H1 (cell line): Measurements from ENCODE around the gene CHRDL1. TPM values are rescaled to one million over a fixed set of nuclear protein-coding genes. Genes with fewer than 3 reads are reported as not detected.

ENCODE experiments used
- CTCF ChIA-PET: fragments of 300-600 bp; sonication (Branson Sonifier 250); formaldehyde crosslinking; loops from one replicate; lab custom pipeline; 2021; ENCODE audit not compliant: partially characterized antibody; lab: Charles Lee
- POLR2A ChIA-PET: fragments of 300-600 bp; sonication (Branson Sonifier 250); formaldehyde crosslinking; loops from one replicate; lab custom pipeline; 2021; ENCODE audit warnings: inconsistent platforms; ENCODE audit not compliant: partially characterized antibody; lab: Charles Lee
- DNase-seq, 2 experiments: peaks; one replicate each; pipeline versions ENCODE4 v3.0.0 to v3.0.0-alpha.2; 2010 to 2022; ENCODE audit warnings: low spot score in 2 of 2, low read depth in 1 of 2, mixed read lengths in 1 of 2
- FAIRE-seq: peaks from 2 replicates; lab custom pipeline; 2011; peaks lifted over from hg19 to GRCh38; lab: Jason Lieb, UNC
- H2AFZ ChIP-seq: 2 replicates; pipeline ENCODE4 v1.8.1; 2012; ENCODE audit warnings: low read length, inconsistent platforms
- H2AK5ac ChIP-seq: 2 replicates; pipeline ENCODE4 v1.6.1; 2013; ENCODE audit warnings: low read depth, low read length
- H2BK120ac ChIP-seq: replicated peaks from 2 replicates; pipeline ENCODE3; 2013; ENCODE audit warnings: low read depth, low read length, inconsistent platforms
- H2BK12ac ChIP-seq: 2 replicates; pipeline ENCODE4 v1.6.1; 2013; ENCODE audit warnings: low read depth, low read length
- H2BK15ac ChIP-seq: 2 replicates; pipeline ENCODE4 v1.6.1; 2013; ENCODE audit warnings: low read length
- H2BK20ac ChIP-seq: 2 replicates; pipeline ENCODE4 v1.6.1; 2013; ENCODE audit warnings: low read length
- H2BK5ac ChIP-seq: 2 replicates; pipeline ENCODE4 v1.6.1; 2013; ENCODE audit warnings: low read depth, low read length
- H3K14ac ChIP-seq: 2 replicates; pipeline ENCODE4 v1.6.1; 2013; ENCODE audit warnings: inconsistent platforms; ENCODE audit not compliant: insufficient read length
- H3K18ac ChIP-seq: 2 replicates; pipeline ENCODE4 v1.6.1; 2013; ENCODE audit warnings: low read length; ENCODE audit errors: extremely low read depth
- H3K23ac ChIP-seq: 2 replicates; pipeline ENCODE4 v1.6.1; 2013; ENCODE audit warnings: inconsistent platforms; ENCODE audit not compliant: insufficient read length
- H3K23me2 ChIP-seq: 2 replicates; pipeline ENCODE4 v1.6.1; 2013; ENCODE audit warnings: low read depth, low read length
- H3K27ac ChIP-seq: 2 replicates; pipeline ENCODE4 v1.6.1; 2011; ENCODE audit warnings: low read depth, low read length, inconsistent platforms
- H3K27me3 ChIP-seq, 4 experiments: replicated peaks in 1 of 4; 1 replicate in 1 of 4; 2 replicates in 3 of 4; pipeline versions ENCODE4 v1.6.1 to v1.8.1; 2011 to 2013; ENCODE audit warnings: low read length in 3 of 4, mild to moderate bottlenecking in 3 of 4, inconsistent platforms in 2 of 4, mixed read lengths in 2 of 4, moderate library complexity in 1 of 4; ENCODE audit not compliant: control insufficient read depth in 3 of 4, insufficient read depth in 3 of 4; ENCODE audit errors: extremely low read depth in 1 of 4
- H3K36me3 ChIP-seq, 4 experiments: 2 replicates each; pipeline versions ENCODE4 v1.6.1 to v1.8.1; 2011 to 2013; ENCODE audit warnings: mild to moderate bottlenecking in 4 of 4, low read length in 3 of 4, moderate library complexity in 2 of 4, control low read depth in 1 of 4, inconsistent platforms in 1 of 4; ENCODE audit not compliant: insufficient read depth in 4 of 4, control insufficient read depth in 2 of 4
- H3K4ac ChIP-seq: replicated peaks from 2 replicates; pipeline ENCODE3; 2013; ENCODE audit warnings: low read length, low read depth, mixed read lengths, inconsistent platforms; ENCODE audit not compliant: insufficient read length
- H3K4me1 ChIP-seq, 4 experiments: replicated peaks in 1 of 4; 1 replicate in 1 of 4; 2 replicates in 3 of 4; pipeline versions ENCODE4 v1.6.1 to v1.8.1; 2011 to 2013; ENCODE audit warnings: low read length in 3 of 4, inconsistent platforms in 2 of 4, mixed read lengths in 1 of 4; ENCODE audit not compliant: insufficient read depth in 4 of 4, control insufficient read depth in 3 of 4
- H3K4me2 ChIP-seq, 2 experiments: 2 replicates each; pipeline versions ENCODE4 v1.6.1 to v1.8.1; 2011 to 2013; ENCODE audit warnings: low read depth in 2 of 2, low read length in 2 of 2, control low read depth in 1 of 2, inconsistent platforms in 1 of 2, mild to moderate bottlenecking in 1 of 2; ENCODE audit not compliant: insufficient read depth in 1 of 2
- H3K4me3 ChIP-seq, 4 experiments: fragments of 200-600, 300-600 bp in 1 of 4; sonication (generic), shearing (Covaris generic), sonication (Bioruptor Twin) in 1 of 4; 2 replicates each; pipeline versions ENCODE4 v1.5.1 to v1.8.1; 2011 to 2016; ENCODE audit warnings: low read length in 4 of 4, low read depth in 3 of 4, control low read depth in 2 of 4, inconsistent platforms in 2 of 4, mild to moderate bottlenecking in 2 of 4, mixed read lengths in 1 of 4, moderate library complexity in 1 of 4; ENCODE audit not compliant: insufficient read depth in 2 of 4; ENCODE audit errors: extremely low read depth in 1 of 4
- H3K56ac ChIP-seq: replicated peaks from 2 replicates; pipeline ENCODE3; 2013; ENCODE audit warnings: low read depth, mild to moderate bottlenecking, mixed read lengths, low read length, inconsistent platforms; ENCODE audit not compliant: insufficient read length
- H3K79me1 ChIP-seq: 2 replicates; pipeline ENCODE4 v1.6.1; 2013; ENCODE audit warnings: low read depth, low read length, control low read depth
- H3K79me2 ChIP-seq, 2 experiments: 2 replicates each; pipeline versions ENCODE4 v1.6.1 to v1.8.1; 2012 to 2013; ENCODE audit warnings: low read length in 2 of 2, mild to moderate bottlenecking in 2 of 2, inconsistent platforms in 1 of 2; ENCODE audit not compliant: insufficient read depth in 2 of 2, control insufficient read depth in 1 of 2
- H3K9ac ChIP-seq, 4 experiments: replicated peaks in 1 of 4; 1 replicate in 1 of 4; 2 replicates in 3 of 4; pipeline versions ENCODE4 v1.6.1 to v1.8.1; 2011 to 2013; ENCODE audit warnings: low read depth in 3 of 4, low read length in 3 of 4, control low read depth in 2 of 4, mild to moderate bottlenecking in 2 of 4, moderate library complexity in 2 of 4, inconsistent platforms in 1 of 4; ENCODE audit errors: extremely low read depth in 1 of 4
- H3K9me3 ChIP-seq, 2 experiments: 2 replicates each; pipeline versions ENCODE4 v1.6.1 to v1.8.1; 2012 to 2013; ENCODE audit warnings: mild to moderate bottlenecking in 2 of 2, moderate library complexity in 2 of 2, control low read depth in 1 of 2, inconsistent platforms in 1 of 2, low read depth in 1 of 2, low read length in 1 of 2, mixed read lengths in 1 of 2; ENCODE audit not compliant: insufficient read depth in 2 of 2
- H4K20me1 ChIP-seq, 2 experiments: replicated peaks in 1 of 2; 2 replicates each; pipeline versions ENCODE3 to v1.8.1; 2011 to 2013; ENCODE audit warnings: inconsistent platforms in 2 of 2, low read length in 2 of 2, mild to moderate bottlenecking in 1 of 2; ENCODE audit not compliant: insufficient read depth in 2 of 2, control insufficient read depth in 1 of 2
- H4K5ac ChIP-seq: 2 replicates; pipeline ENCODE4 v1.6.1; 2013; ENCODE audit warnings: low read length, low read depth, mixed read lengths, inconsistent platforms; ENCODE audit not compliant: insufficient read length
- H4K8ac ChIP-seq: 2 replicates; pipeline ENCODE4 v1.8.0; 2013; ENCODE audit warnings: mild to moderate bottlenecking, moderate library complexity, low read length, inconsistent platforms; ENCODE audit not compliant: insufficient read depth; ENCODE audit errors: extremely low read depth
- H4K91ac ChIP-seq: replicated peaks from 2 replicates; pipeline ENCODE3; 2013; ENCODE audit warnings: low read length, mixed read lengths, inconsistent platforms; ENCODE audit not compliant: insufficient read length
- BRCA1 ChIP-seq: IDR thresholded peaks from 2 replicates; pipeline ENCODE4 v1.6.1; 2012; ENCODE audit warnings: low read depth, low read length, improper control_type of control experiment
- CBX8 ChIP-seq: fragments of 300-800, 300-1000 bp; sonication (generic); IDR thresholded peaks from 2 replicates; pipeline ENCODE4 v1.7.1; 2016; ENCODE audit warnings: low read depth, low read length, borderline replicate concordance
- SIRT6 ChIP-seq: IDR thresholded peaks from one replicate; pipeline ENCODE4 v1.7.1; 2012; ENCODE audit warnings: low read length, inconsistent platforms
- YY1 ChIP-seq: IDR thresholded peaks from 2 replicates; pipeline ENCODE4 v1.6.1; 2011; ENCODE audit warnings: low read depth, mild to moderate bottlenecking, low read length
- WGBS, 2 experiments: shearing (Covaris generic) in 1 of 2; methylation state at CpG; one replicate each; pipeline versions ENCODE4 v1.1.6 to v1.1.7; 2013 to 2015; ENCODE audit warnings: low lambda C conversion rate in 2 of 2, mixed read lengths in 2 of 2, inconsistent platforms in 1 of 2, low coverage in 1 of 2, missing lambda C conversion rate in 1 of 2; ENCODE audit not compliant: insufficient replicate concordance in 2 of 2, insufficient coverage in 1 of 2, insufficient read length in 1 of 2; ENCODE audit errors: extremely low coverage in 1 of 2, missing lambda C conversion rate in 1 of 2; 5-methylcytosine and 5-hydroxymethylcytosine counted together
- polyA plus RNA-seq, 7 experiments: library from polyadenylated mRNA; depleted of rRNA in 3 of 7; stranded (reverse) in 5 of 7; unstranded in 2 of 7; fragments of >200 nt in 5 of 7; fragments of 200-250 nt in 2 of 7; gene quantifications; 1 replicate in 5 of 7; 2 replicates in 1 of 7; 4 replicates in 1 of 7; pipeline versions ENCODE4 v1.2.1 to v1.2.3, GENCODE V29; 2011 to 2013; ENCODE audit warnings: missing spikeins in 2 of 7, mixed read lengths in 2 of 7
- total RNA-seq: library from RNA; stranded (reverse); fragmentation: NEBNext Ultra II Directional; extraction: Animal tissue kit (Norgen Biotek cat#: 25700); gene quantifications from 2 replicates; pipeline ENCODE4 v1.2.1, GENCODE V29; 2021
- TF ChIP-seq, protein P1 (sequence below): IDR thresholded peaks from 2 replicates; pipeline ENCODE4 v1.6.1; 2011; ENCODE audit warnings: low read depth, mild to moderate bottlenecking, low read length; ENCODE audit not compliant: insufficient read depth

CHRDL1 gene
- total and polyA plus RNA-seq, 2 of the 8 experiments (the other 6 are each of a cell fraction or from before 2014, with no cell fraction given), result 5.6 to 15.6 TPM

DNA sequence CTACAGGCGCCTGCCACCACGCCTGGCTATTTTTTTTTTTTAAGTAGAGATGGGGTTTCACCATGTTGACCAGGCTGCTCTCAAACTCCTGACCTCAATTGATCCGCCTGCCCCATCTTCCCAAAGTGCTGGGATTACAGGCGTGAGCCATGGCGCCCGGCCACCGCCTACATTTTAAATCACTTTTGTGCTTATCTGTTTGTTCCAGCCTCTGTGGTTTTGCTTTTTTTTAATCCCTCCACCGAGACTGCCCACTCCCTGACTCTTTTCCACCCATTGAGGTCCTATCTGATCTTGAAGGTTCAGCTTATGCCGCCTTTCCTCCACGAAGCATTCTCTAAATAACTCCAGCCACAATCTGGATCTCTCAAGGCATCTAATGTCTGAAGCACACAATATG, 73.5 kb downstream of the CHRDL1 start:
- WGBS, 2 experiments, result 74% methylated on average over 7 of the region's 10 CpGs; no CpG with 5 or more reads in 1 of the 2 experiments
- no peak overlapping the region for H2BK15ac ChIP-seq
- TF ChIP-seq CBX8, result no peak
- no peak for TF ChIP-seq BRCA1
- TF ChIP-seq, protein P1, sequence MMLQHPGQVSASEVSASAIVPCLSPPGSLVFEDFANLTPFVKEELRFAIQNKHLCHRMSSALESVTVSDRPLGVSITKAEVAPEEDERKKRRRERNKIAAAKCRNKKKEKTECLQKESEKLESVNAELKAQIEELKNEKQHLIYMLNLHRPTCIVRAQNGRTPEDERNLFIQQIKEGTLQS, result no peak
- TF ChIP-seq SIRT6, result no peak
- TF ChIP-seq YY1, result no peak

More for the DNA sequence above, 73.5 kb downstream of the CHRDL1 start:
- H2BK120ac ChIP-seq, result no peak overlapping the region
- H4K8ac ChIP-seq, result no peak overlapping the region
- H3K79me2 ChIP-seq, result no peaks in the 10 kb centered on the region
- H3K23me2 ChIP-seq, result peaks cover 1% of the 10 kb centered on the region; the same call in 1 of the 2 replicates
- H3K9me3 ChIP-seq, result no peaks in the 10 kb centered on the region
- no peaks in the 10 kb centered on the region for H3K79me1 ChIP-seq
- H3K36me3 ChIP-seq, result no peaks in the 10 kb centered on the region
- H2AK5ac ChIP-seq, result no peak overlapping the region
- H3K9ac ChIP-seq, result no peak overlapping the region
- ChIA-PET POLR2A (no interaction called here), CTCF (interaction anchor here (0.6 to 1.0 kb wide), 2 partner anchors 10 to 420 kb away, joined by 3 read pairs; no protein-coding TSS in a partner anchor)
- H4K20me1 ChIP-seq, result no peaks in the 10 kb centered on the region
- no peak overlapping the region for H3K4ac ChIP-seq
- H3K27me3 ChIP-seq, result no peaks in the 10 kb centered on the region
- no peak overlapping the region for H3K18ac ChIP-seq
- no peak overlapping the region for H4K5ac ChIP-seq
- H3K4me2 ChIP-seq, result no peak overlapping the region
- FAIRE-seq, result no peak
- H2AFZ ChIP-seq, result no peak overlapping the region
- H3K23ac ChIP-seq, result no peak overlapping the region
- no peak overlapping the region for H2BK20ac ChIP-seq
- H3K4me3 ChIP-seq, result no peak overlapping the region
- DNase-seq, result no peak
- no peak overlapping the region for H3K27ac ChIP-seq
- no peak overlapping the region for H2BK5ac ChIP-seq
- H3K56ac ChIP-seq, result no peak overlapping the region
- no peak overlapping the region for H3K14ac ChIP-seq
- H4K91ac ChIP-seq, result no peak overlapping the region
- H2BK12ac ChIP-seq, result no peak overlapping the region
- H3K4me1 ChIP-seq, result 0 out of 7 replicates have a peak, but pooled peaks cover 0 to 3% (median 0%) of the 10 kb centered on the region in 4 experiments
